HG03196 (cell line): ENCODE data around the gene UBE2D2.

Experiments
- ATAC-seq: cut with Tn5 transposase; IDR thresholded peaks from one replicate; pipeline ENCODE4 v1.9.1; 2021; ENCODE audit not compliant: unreplicated experiment

The UBE2D2 gene

DNA sequence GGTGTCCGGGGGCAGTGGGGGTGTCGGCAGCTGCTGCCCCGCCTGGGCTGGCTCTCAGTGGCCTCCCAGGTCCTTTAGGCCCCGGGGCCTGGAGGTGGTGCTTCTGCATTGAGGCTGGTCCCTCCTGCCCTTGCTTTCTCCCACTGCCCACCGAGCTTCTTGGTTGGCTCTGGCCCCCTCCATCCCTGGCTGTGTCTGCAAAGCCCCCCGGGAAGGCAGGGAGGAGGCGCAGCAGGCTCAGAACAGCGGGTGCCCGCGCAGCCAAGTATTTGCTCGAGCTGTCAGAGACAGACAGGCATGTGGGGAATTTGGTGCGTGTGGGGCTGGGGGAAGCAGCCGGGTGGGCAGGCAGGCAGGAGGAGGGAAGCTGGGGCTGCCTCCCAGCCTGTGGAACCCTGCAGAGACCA lies 98.6 kb downstream of the UBE2D2 start:
- ATAC-seq: no peak

DNA sequence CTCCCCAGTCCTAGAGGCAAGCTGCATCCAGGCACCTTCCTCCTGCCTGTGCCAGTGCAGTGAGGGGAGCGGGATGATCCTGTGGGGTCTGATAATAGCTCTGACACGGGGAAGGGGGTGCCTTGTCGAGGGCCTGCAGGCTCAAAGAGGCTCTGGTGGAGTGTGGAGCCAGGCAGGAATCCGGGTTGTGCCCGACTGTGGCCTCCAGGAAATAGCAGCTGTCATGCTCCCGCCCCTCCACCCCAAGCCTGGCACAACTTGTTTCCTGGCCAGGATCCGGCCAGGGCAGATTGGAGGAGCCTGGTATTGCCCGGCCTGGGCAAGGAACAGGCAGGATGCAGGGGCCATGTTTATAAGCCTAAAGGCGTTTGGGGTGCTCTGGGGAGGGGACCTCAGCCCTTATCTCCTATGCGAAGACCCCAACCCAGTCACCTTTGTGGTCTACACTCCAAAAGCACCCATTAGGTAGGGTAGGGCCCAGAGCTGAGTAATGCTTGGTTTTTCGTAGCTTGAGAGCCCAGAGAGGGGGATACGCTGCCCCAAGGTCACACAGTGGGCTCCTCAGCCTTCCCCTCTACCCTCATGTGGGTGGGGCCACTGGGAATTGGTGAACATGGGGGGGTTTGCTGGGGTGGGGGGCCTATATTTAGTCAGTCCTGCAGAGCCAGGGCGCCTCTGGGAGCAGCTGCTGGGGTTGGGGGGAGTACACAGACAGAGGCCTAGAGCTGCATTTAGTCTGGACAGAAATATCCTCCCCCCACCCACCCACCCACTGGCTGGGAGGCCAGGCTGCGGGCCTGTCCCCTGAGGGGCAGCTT lies 99.2 kb downstream of the UBE2D2 start:
- no peak for ATAC-seq

DNA sequence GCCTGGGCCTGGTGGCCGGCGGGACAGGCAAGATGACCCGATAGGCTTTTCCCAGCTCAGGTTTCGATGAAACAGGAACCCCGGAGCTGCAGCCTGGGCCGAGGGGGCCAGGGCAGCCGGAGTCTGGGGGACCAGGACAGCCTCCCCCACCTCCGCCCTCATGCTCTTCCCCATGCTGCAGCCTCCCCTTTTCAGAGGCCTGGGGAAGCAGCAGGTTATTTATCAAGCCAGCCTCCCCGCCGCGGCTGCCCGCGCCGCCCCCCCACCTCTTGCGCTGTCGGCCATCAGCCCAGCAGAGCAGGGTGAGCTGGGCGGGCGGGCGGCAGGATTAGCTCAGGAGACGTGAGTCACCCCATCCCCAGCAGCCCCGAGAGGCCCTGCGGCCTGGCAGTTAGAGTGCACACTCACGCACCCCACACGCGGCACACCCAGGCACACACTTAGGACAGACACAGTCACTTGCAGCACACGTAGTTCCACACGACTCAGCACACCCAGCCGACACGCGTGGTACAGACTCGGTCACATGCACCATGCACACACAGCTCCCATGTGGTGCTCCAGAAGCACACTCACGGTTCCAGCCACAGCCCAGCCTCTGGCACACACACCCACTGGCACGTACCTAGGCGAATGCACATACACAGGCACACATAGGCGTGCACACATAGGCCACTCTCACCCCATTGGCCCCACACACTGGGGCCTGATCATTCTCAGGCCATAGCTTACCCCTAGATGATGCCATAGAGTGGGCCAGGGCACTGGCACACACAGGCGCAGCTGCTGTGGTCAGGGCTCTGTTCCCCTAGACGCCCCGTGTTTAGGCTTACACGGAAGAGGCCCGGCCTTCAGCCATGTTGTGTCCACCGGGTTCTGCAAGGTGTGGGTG lies 100.0 kb downstream of the UBE2D2 start:
- ATAC-seq: peak; percentile 31

DNA sequence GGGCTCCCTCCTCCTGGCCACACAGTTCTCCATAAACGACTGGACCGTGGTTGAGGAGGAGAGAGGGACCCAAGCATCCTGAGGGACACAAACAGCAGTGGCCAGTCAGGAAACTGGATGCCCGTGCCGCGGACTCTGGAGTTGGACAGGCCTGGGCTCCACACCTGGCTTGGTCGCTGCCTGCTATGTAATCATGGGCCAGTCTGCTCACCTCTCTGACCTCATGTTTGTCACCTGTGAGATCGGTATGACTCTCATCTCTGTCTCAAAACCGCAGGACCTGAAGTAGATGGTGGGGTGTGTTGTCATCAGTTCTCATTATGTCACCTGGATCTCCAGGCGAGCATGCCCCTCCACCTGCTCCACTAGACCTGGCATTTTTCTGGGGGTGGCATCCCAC lies 101.5 kb downstream of the UBE2D2 start:
- no peak for ATAC-seq

DNA sequence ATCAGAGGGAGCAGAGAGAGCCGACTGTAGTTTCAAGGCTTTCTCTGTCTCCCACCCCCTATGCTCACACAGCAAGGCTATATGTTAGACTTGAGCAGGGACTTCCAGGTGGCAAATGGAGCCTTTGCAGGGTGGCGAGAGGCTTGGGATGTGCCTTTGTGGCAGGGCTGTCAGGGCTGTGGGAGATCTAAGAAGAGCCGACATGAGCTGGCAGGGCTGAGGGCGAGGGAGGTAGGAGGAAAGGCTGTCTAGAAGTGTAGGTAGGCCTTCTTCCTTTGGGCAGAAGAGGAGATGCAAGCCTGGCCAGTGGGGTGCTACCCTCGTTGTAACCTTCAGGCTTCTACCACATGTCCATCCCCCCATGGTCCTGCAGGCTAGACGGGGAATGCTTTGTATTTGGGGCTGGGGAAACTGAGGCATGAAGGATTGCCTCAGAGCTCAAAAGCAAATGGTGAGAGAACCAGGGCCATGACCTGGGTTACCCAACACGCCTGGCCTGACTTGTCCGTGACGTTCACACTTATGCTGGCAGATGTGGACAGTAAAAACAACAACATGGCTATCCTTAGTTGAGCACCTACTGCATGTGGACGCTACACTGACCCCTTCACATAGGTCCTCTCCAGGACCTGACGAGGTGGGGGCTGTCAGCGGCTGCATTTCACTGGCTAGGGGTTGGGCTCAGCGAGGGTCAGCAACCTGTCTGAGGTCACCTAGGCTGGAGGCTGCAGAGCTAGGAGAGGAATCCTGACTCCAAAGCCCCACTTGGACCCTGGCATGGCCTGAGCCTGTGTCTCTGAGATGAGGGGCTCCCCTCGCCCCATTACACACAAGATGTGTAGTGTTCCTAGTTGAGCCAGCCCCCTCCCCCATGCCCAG lies 102.3 kb downstream of the UBE2D2 start:
- no peak for ATAC-seq

DNA sequence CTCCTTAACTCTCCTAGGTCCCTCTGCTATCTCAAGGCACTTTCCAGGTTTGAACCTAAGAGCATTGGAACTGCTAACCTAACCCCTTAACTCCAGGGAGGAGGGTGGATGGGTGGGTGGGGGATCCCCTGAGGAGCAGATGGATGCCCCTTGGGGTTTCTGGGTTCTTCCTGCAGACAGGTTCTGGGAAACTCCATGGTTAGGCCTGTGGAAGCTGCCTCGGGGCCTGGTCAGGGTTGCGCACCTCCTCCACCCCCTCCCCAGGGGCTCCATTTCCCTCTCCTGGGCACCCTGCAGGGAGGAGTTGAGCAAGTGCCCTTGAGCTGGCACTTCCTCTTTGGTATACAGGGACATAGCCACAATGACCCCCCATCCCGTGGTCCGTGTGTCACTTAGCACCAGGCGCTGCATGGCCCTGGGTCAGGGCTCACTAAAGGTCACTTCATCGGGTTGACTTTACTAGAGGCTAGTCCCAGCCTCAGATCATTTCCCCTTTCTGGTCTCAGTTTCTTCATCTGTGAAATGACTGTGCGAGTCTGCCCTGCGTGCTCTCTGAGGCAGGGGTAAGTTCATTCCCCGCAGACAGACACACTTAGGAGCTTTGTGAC lies 103.1 kb downstream of the UBE2D2 start:
- ATAC-seq: peak; percentile 32

DNA sequence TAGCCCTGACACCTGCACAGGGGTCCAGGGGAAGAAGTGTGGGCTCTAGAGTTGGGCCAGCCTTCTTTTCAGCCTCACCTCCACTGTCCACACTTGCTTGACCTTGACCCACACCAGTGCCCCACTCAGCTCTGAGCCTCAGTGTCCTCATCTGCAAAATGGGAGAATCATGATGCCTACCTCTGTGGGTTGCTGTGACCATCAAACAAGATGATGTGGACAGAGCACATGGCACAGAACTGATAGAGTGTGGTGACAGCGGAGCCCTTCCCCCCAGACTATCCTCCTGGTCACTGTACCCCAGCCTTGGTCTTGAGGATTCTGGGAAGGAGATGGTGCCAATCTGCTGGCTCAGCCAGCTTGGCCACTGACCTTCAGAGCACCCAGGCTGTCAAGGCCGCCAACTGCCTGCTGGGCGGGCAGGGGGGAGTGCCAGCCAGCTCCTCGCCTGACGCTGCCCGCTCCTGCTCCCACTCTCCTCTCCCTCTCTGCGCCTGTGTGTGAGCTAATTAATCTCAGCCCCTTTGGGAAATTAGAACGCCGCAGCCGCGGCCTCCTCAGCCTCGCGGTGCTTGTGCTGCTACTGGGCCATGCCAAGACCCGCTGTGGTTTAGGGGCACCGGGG lies 103.7 kb downstream of the UBE2D2 start:
- no peak for ATAC-seq

DNA sequence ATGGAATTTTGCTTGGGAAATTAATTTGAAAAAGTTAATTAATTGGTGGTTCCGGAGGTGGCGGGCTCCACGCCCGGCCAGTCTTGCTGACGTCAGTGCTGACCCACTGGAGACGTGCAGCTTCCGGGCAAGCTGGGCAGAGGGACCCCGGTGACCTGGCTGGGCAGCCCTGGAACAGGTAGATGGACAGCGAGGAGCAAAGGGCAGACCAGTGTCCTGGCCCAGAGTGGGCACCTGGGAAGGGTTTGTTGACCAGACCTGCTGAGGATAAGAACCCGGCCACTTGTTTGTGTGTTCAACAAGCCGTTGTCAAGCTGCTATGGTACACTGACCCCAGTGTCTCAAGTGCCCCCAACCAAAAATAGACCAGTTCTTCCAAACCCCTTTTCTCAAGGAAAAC lies 104.5 kb downstream of the UBE2D2 start:
- ATAC-seq: no peak

DNA sequence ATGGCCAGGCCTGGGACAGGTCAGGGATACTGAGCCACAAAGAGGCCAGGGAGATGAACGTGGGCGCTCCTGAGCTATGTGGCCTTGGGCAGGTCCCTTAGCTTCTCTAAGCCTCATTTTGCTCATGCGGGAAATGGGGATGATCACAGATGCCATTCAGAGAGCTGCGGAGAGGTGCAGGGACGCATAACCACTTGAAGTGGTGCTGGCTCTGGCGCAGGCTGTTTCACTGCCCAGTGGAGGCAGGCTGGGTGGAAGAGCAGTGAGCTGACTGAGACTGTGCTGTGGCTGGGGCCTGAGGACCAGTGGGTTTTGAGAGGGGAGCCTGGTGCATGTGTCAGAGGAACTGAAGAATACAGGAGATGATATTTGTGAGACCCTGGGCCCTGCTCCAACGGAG lies 105.4 kb downstream of the UBE2D2 start:
- ATAC-seq: no peak

DNA sequence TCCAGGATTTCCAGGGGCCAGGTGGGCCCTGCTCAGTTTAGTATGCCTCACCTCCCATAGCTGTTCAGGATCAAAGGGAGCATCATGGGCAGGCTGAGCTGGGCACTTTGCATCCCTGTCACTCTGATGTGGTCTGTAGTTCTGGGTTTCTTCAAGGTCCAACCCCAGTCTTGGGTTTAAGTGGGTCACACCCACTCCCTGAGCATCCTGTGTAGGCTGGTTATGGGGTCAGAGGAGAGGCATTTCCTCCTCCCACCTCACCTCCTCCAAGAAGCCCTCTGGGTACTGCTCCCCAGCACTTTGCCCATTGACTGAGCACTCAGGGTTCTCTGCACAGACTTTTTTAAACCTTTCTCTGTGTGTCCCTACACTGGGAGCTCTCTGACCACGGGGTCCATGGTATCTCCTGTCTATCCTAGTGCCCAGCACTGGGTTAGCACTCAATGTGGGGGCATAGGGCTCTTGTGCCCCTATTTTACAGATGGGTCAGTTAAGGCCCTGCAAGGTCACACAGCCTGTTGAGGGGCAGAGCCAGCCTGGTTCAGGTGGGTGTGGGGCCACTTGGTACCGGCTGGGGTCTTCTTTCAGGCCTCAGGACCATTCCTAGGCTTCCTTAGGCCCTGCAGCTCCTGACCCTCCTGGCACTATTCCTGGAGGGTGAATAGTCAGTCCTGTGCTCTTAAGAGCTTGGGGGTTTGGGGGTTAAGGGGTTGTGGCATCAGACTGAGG lies 106.0 kb downstream of the UBE2D2 start:
- no peak for ATAC-seq

DNA sequence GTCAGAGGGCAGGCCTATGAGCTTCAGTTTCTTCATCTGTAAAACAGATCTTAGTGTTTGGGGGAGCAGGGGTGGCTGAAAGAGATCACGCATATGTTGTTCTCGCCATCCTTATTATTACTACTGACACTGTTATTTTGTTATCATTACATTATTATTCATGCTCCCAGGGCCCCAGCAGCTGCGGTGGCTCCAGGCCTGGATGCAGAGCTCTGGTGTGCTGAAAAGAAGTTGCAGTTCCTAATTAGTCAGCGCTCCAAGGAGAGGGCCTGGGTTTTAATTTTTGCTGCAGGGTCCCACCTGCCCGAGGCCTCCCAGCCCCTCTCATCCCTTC lies 106.6 kb downstream of the UBE2D2 start:
- ATAC-seq: no peak

DNA sequence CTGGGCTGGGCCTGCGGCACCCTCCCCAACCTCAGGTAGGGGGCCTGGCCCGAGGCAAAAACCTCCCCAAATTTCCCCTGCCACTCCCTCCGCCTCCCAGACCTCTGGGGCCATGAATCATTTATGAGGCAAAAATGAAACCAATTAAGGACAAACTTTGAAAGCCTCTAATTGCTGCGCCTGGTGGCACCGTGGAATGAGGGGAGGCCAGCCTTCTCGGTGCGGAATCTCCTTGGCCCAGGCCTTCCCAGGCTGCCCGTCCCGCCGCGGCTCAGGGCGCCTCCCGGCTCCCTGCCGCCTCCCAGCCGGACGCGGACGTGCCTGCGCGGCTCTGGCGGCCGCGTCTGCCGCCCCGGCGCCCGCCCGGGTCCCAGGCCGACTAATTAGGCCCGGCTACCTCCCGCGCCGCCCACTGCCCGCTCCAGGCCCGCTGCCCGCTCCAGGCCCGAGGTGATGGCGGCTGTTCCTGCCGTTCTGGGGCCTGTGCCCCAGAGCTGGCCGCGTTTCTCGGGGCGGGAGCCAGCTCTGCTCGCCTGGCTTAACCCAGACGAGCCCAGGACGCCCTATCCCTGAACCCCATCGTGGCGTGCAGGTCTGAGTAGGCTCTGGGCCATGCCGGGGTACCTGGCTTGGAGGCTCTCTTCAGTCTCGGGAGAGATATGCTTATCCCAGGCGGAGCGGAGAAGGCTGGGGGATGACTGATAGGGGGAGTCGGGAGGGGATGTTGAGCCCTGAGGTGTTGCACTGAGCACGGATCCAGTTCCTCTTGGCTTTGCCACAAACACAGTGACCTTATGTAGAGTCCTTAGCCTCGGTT lies 107.1 kb downstream of the UBE2D2 start:
- ATAC-seq: no peak

DNA sequence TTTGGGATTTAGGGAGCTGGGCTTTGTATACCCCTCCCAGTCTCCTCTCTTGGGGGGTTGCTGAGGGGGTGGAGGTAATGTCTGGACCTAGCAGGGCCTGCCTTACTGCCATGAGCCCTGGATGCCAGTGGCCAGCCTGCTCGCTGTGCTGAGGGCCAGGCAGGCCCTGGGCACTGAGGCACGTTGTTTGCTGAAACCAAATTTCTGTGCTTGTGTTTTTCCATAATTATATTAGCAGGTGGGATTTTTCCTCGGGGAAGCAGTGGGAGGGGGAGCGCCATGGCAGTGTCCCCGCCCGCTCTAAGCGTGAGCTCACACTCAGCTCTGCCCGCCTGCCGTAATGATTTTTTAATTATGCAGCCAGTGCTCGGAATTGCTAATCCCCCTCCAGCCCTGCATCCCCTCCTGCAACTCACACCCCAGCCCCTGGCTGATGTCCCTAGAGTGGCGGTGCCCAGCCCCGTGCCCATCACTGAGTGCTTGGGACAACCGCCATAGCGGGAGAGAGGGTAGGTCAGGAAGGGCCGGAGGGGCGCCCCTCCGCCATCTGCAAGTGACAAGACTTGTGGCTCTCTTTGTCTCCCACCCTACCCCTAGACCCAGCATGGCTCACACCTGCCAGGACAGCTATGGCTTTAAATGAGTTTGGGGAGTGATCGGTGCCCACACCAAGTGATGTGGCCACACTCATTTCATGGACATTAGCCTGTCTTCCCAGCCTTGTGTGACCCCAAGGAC lies 108.0 kb downstream of the UBE2D2 start:
- no peak for ATAC-seq

DNA sequence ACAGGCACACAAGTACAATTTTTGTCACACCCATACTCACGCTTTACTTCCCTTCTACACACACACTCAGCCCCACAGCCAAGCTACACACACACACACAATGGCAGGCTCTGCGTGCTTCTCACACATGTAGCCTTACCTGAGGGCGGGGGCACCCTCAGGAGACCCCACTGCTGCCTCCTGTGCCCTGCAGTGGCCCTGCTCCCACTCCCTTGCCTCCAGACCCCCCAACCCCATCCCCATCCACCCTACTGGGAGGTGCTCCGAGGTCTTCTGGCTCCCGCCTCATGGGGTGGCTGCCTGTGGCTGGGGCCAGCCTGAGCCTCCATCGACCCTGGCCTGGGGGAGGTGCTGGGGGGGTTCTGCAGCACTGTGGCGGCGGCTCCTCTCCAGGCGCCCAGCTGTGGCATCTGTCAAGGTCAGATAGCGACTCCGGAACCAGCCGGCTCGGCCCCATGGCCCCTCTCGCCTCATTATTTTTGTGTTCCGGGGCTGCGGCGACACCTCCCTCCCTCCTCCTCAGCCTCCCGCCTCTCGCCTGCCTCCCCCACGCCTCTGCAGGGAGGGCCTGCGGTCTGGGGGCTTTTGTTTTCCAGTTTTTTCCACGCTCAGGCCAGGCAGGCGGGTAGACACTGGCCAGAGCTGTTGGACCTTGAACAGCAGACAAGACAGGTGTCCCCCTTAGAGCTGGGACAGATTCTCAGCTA lies 108.7 kb downstream of the UBE2D2 start:
- peak; percentile 18 for ATAC-seq

DNA sequence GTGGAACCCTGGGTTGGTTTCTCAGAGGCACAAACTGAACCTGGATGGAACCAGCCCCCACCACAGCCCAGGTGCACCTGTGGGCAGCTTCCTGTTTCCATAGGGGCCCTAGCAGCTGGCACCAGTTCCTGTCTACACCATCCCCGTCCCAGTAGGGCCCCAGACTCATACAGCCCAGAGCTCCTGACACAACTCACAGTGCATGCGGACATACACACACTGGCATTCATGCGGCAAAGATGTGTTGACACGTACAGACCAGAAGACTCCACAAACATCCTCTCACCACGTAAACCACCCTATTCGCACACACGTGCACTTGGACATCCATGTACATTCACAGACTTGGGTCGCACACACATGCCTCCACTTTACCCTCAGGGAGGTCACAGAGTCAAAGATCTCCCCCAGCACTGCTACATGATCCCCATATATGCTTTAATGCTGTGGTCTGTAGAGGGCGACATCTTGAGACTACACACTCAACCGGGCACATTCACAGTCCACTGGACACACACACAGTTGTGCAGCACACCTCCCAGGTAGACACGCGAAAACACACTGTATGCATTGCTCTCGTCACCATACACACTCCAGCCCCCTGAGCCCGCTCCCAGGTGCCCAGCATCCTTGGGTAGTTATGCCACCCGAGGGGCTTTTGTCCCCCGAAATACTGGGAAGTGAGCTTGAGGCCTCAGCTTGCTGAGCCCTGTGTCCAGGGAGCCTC lies 109.4 kb downstream of the UBE2D2 start:
- peak; percentile 47 for ATAC-seq

DNA sequence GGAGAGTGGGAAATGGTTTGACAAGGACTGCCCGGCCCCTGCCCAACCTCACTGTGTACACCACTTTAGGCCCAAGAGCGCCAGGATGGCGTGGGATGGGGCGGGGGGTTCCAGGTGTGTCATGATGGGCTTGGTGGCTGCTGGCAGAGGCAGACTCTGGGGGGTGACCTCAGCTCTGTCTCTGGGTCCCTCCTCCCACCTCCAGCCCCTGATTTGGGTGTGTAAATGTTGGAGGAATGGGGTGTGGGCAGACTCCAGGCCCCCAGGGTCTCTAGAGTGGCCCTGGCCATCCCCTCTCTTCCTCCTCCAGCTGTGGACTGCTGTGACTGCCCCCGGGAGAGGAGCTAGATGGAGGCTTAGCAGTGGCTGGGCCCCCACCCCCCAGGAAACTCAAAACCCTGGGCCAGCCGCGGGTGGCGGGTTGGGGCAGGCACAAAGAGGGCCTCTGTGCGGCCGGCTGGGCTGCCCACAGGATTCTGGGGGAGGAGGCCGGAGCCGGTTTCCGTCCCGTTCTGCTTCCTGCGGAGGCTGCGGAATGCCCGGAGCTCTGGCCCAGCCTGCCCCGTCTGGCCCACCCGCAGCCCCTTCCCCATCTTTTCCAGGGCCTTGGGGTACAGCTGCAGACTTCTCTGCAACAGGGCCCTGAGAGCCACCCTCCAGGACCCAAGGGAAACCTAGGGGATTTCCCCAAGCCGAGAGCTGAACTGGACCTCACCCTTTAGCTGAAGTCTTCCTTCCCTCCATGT lies 110.1 kb downstream of the UBE2D2 start:
- ATAC-seq: no peak
